GM19452 (cell line): ENCODE results near the gene SLC38A5.

Experiments used
- ATAC-seq: cut with Tn5 transposase; IDR thresholded peaks from one replicate; pipeline ENCODE4 v1.9.1; 2021; ENCODE audit not compliant: unreplicated experiment

The SLC38A5 gene

GRCh38 chrX:48492293-48492910 lies 22.3 kb upstream of the SLC38A5 start:
- ATAC-seq: no peak

GRCh38 chrX:48491809-48492208 lies 21.7 kb upstream of the SLC38A5 start:
- no peak for ATAC-seq

- ATAC-seq: no peak
Observed at GRCh38 chrX:48490661-48491060, 20.6 kb upstream of the SLC38A5 start.

- no peak for ATAC-seq
Observed at GRCh38 chrX:48489892-48490291, 19.8 kb upstream of the SLC38A5 start.

GRCh38 chrX:48489296-48489695 lies 19.2 kb upstream of the SLC38A5 start:
- ATAC-seq: no peak

- no peak for ATAC-seq
Observed at GRCh38 chrX:48488034-48488433, 18.0 kb upstream of the SLC38A5 start.

- no peak for ATAC-seq
Observed at GRCh38 chrX:48487362-48487798, 17.3 kb upstream of the SLC38A5 start.

GRCh38 chrX:48482526-48482925 lies 12.5 kb upstream of the SLC38A5 start:
- no peak for ATAC-seq

GRCh38 chrX:48480583-48480982 lies 10.5 kb upstream of the SLC38A5 start:
- no peak for ATAC-seq

- ATAC-seq: no peak
Observed at GRCh38 chrX:48480142-48480541, 10.1 kb upstream of the SLC38A5 start.

- no peak for ATAC-seq
Observed at GRCh38 chrX:48478806-48479205, 8.7 kb upstream of the SLC38A5 start.

GRCh38 chrX:48477960-48478755 lies 8.1 kb upstream of the SLC38A5 start:
- no peak for ATAC-seq

GRCh38 chrX:48476919-48477318 lies 6.9 kb upstream of the SLC38A5 start:
- no peak for ATAC-seq

GRCh38 chrX:48475774-48476577 lies 5.9 kb upstream of the SLC38A5 start, which contains the start of gene FTSJ1:
FTSJ1 (plus strand) TSS chrX:48476199; CDS start chrX:48478048, 1,849 bp downstream.
- ATAC-seq: peak; percentile 92

- no peak for ATAC-seq
Observed at GRCh38 chrX:48475296-48475695, 5.2 kb upstream of the SLC38A5 start.

- no peak for ATAC-seq
Observed at GRCh38 chrX:48474581-48474980, 4.5 kb upstream of the SLC38A5 start.

GRCh38 chrX:48474127-48474526 lies 4.1 kb upstream of the SLC38A5 start:
- ATAC-seq: no peak

GRCh38 chrX:48473704-48473990 lies 3.6 kb upstream of the SLC38A5 start:
- ATAC-seq: no peak

- ATAC-seq: no peak
Observed at GRCh38 chrX:48472851-48473703, 3.0 kb upstream of the SLC38A5 start.

- no peak for ATAC-seq
Observed at GRCh38 chrX:48472225-48472624, 2.2 kb upstream of the SLC38A5 start.

- ATAC-seq: no peak
Observed at GRCh38 chrX:48471504-48471903, 1.4 kb upstream of the SLC38A5 start.
